GM12874 (cell line): ENCODE results near the gene SGSH.

Source experiments
- TF ChIP-seq, protein P1 (sequence below): IDR thresholded peaks from 2 replicates; pipeline ENCODE4 v1.5.1; 2011; ENCODE audit warnings: low read depth, mild to moderate bottlenecking, control low read depth, low read length, moderate library complexity; ENCODE audit not compliant: insufficient read depth

The SGSH gene

DNA sequence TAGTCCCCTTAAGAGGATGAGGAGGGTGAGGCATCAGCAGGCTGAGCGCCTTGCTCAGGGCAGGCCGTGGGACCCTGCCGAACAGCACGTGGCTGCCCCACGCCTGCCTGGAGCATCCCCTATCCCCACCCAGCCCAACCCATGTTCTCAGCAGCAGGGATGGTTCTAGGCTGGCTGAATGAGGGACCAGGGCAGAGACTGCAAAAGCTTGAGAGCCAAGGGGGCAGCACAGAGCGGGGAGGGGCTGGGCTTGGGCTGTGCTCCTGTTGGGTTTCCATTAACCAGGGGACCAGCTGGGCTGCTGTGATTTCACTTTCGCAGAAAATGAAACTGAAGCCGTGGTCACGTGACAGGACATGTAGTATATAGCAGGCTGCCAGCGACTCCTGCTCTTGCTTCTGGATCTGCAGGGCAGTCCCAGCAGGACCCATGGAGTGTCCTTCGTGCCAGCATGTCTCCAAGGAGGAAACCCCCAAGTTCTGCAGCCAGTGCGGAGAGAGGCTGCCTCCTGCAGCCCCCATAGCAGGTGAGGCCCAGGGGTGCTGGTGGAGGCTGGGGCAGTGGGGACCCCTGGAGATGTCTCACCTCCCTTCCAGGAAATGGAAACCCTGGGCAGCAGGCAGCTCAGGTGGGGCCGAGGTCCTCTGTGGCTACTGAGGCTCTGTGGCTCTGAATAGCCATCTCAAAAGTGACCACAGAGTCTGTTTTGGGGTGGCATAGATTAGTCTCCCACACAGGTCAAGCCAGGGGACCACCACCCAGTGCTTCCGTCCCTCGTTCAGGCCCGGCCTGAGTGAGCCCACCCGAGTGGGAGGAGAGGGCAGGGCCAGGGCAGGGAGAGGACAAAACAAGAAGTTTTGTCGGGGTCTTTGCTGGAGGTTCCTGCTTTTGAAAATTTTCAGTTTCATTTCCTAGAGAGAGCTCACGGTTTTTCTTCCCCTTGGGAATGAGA lies 43.4 kb upstream of the SGSH start:
- TF ChIP-seq, protein P1, sequence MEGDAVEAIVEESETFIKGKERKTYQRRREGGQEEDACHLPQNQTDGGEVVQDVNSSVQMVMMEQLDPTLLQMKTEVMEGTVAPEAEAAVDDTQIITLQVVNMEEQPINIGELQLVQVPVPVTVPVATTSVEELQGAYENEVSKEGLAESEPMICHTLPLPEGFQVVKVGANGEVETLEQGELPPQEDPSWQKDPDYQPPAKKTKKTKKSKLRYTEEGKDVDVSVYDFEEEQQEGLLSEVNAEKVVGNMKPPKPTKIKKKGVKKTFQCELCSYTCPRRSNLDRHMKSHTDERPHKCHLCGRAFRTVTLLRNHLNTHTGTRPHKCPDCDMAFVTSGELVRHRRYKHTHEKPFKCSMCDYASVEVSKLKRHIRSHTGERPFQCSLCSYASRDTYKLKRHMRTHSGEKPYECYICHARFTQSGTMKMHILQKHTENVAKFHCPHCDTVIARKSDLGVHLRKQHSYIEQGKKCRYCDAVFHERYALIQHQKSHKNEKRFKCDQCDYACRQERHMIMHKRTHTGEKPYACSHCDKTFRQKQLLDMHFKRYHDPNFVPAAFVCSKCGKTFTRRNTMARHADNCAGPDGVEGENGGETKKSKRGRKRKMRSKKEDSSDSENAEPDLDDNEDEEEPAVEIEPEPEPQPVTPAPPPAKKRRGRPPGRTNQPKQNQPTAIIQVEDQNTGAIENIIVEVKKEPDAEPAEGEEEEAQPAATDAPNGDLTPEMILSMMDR: peak; percentile 38

DNA sequence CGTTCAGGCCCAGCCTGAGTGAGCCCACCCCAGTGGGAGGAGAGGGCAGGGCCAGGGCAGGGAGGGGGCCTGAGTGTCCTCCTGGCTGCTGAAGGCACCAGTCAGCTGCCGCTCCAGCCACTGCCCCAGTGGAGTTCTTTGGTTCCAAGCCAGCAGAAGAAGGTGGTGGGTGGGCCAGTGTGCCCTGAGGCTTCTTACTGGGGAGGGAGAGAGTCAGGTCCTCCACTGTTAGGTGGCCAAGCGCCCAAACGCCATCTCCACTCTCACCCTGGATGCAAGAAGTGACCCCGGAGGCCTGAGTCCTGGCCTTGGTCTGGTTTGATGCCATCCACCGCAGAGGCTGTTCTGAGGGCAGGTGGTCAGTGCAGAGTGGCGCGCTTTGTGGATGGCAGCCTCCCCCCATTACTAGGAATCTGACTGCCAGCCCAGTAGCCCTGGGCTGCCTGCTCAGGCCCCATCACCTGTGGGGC lies 42.7 kb upstream of the SGSH start:
- TF ChIP-seq, protein P1: no peak

DNA sequence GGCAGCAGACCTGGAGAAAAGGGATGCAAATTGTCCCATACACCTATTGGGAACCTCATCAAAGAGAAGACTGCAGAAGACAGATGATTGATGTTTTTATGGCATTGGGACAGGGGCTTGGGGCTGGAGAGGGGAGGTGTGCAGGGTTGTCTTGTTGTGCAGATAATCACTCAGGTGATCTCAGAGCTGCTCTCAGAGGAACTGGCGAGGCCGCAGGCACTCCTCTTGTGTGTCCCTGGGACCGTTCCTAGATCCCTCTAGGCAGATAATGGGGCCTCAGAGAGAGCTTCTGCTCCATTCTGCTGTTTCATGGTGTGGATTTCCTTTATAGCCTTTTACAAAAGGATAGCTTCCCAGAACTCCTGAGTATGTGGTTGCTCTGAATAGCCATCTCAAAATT lies 42.2 kb upstream of the SGSH start:
- TF ChIP-seq, protein P1: no peak

DNA sequence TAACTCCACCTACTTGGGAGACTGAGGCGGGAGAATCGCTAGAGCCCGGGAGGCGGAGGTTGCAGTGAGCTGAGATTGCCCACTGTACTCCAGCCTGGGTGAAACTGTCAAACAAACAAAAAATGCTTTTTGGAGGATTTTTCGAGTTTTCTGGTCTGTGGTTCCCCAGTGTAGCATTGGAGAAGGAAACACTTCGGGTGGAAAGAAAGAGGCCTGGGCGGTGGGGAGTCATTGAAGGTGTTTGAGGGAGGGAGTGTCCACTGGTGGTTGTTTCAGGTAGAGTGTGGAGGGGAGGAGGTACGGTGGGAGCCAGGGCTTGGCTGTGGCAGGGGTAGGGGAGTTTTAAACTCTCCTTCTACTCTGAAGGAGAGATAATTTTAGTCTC lies 41.8 kb upstream of the SGSH start:
- TF ChIP-seq, protein P1: no peak

- TF ChIP-seq, protein P1: no peak
These were observed 41.2 kb upstream of the SGSH start for GRCh38 chr17:80261159-80261894.

DNA sequence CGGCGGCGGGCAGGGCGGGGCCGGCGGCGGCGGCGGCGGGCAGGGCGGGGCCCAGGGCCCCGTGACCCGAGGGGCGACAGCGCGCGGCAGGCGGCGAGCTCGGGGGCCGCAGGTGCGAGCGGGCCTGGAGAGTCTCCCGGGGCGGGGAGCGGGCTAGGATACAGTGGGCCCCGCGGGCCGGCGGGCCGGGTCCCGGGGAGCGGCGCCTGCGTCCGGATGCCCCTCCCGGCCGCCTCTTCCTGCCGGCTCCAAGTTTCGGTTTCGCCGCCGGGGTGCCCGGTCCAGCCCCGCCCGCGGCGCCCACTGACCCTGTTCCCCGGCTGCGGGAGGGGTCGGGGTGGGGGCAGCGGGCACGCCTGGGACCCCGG lies 40.6 kb upstream of the SGSH start, which contains the start of gene RNF213:
RNF213 (plus strand) TSS at position 62 of the 368 bp plus-strand sequence. CDS start 2,830 bp downstream, outside the sequence.
- TF ChIP-seq, protein P1: no peak

DNA sequence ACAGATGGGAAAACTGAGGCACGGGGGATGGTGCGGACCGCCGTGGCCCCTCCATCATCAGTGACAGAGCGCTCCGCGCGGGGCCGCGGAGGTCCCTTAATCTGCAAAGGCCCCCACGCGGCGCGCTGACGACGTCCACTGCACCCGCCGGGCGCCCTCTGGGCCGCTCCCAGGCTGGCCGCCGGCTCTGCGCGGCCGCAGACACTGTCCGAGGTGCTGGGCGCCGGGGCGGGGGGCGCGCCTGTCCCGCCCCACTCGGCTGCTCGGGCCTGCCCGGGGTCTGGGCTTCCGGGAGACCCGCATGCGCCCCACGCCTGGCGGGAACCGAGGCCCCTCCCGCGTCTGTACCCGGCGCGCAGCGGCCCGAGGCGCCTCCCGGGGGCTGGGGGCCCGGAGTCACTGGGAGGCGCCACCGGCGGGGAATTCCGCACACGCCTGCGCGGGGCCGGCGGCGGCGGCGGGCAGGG lies 40.0 kb upstream of the SGSH start:
- TF ChIP-seq, protein P1: no peak
